IPS-NIHi11 (cell line): Measurements from ENCODE around the gene MTUS2.

Experiments
- DNase-seq: peaks from one replicate; pipeline ENCODE4 v3.0.0; 2012; ENCODE audit warnings: mixed read lengths, low spot score

The MTUS2 gene

DNA sequence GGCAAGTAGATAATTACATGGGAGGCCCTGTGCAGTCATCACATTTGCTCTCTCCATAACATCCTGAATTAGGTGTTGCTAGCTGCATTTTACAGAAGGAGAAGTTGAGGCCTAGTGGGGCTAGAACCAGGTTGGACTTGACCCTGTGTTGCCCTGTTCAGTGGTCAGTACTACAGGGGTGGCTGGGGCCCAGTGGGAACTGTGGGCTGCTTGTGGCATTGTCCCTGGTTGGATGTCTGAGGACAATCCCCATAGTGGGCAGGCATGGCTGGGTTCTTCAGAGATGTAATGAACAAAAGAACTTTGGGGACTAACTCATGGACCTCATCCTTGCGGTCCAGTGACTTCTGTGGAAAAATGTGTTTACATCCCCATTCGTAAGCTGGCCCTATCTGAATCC is 38.9 kb downstream of the MTUS2 start:
- DNase-seq: no peak

DNA sequence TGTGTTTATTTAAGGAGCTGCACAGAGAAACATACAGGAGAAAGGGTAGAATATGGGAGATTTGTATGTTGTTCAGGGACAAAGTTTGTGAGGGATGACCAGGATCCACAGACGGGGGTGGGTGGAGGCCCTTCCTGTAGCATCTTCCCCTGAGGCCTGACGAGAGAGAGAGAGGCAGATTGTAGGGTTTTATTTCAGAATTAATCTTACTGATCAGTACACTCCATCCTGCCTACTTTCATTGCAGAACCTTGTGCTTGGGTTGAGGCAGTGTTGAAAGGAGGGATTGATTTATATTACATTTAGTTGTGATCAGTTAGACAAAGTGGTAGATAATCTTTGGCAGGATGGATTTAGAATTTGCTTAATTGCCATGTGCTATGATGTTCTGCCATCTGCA is 39.6 kb downstream of the MTUS2 start:
- DNase-seq: no peak

DNA sequence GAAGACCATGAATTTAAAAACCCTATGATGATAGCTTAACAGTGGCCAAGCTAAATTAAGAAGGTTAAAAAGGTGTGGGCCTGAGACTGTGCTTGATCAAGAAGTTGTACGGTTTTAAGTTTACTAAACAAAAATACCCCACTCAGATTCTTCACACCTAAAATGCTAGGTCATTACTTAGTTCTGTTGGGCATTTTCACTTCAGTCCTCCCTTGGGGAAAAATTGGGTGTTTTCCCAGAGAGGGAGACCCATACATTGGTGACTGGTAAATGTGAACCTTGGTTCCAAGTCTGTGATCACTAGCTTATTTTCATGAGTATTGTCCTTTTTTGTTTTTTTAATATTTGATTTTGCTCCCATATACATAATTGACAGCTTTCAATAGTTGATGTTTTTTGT is 44.4 kb downstream of the MTUS2 start:
- no peak for DNase-seq

GRCh38 chr13:28865149-28865744 is 45.1 kb downstream of the MTUS2 start:
- no peak for DNase-seq

DNA sequence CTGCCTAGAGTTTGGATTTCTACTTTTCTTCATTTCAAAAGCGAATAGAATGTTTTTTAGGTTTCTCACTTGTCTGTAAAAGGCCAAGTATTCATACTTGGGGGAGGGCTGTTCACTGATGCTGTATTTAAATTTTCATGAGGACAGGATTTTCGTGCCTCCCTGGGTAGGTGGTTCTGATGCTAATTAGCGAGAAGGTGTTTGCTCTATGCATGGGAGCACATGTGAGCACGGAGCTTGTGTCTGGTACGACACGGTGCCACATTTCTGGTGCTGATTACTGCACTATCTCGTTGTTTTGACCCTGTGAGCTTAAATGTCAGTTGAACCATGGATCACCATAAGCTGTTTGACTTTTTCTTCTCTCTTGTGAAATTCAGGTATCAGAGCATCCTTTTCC is 45.8 kb downstream of the MTUS2 start:
- DNase-seq: no peak

- DNase-seq: no peak
These were observed 46.8 kb downstream of the MTUS2 start for GRCh38 chr13:28866932-28867331.

- no peak for DNase-seq
These were observed 47.4 kb downstream of the MTUS2 start for GRCh38 chr13:28867564-28867963.

GRCh38 chr13:28872427-28873176 is 52.5 kb downstream of the MTUS2 start:
- DNase-seq: no peak

- DNase-seq: no peak
These were observed 55.9 kb downstream of the MTUS2 start for GRCh38 chr13:28875846-28876615.

GRCh38 chr13:28877408-28877807 is 57.3 kb downstream of the MTUS2 start:
- DNase-seq: no peak

- DNase-seq: no peak
These were observed 65.0 kb downstream of the MTUS2 start for GRCh38 chr13:28885181-28885580.

GRCh38 chr13:28889086-28889732 is 69.1 kb downstream of the MTUS2 start:
- no peak for DNase-seq

DNA sequence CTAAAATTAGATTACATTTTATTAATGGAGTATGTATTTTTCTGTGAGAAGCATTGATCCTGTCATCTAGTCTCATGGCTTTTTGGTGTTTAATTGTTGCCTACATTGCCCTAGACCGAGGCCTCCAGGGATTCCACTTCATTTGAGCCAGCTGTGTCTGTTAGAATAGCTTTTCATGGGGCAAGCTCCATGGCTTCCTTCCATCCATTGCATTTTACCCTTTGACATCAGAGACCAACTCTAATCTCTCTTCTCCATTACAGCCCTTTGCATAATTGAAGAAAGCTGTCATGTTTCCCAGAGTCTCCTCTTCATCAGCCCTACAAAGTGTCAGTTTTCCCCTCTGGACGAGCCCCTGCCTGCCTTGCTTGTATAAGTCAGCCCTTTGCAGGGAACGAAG is 70.6 kb downstream of the MTUS2 start:
- no peak for DNase-seq

DNA sequence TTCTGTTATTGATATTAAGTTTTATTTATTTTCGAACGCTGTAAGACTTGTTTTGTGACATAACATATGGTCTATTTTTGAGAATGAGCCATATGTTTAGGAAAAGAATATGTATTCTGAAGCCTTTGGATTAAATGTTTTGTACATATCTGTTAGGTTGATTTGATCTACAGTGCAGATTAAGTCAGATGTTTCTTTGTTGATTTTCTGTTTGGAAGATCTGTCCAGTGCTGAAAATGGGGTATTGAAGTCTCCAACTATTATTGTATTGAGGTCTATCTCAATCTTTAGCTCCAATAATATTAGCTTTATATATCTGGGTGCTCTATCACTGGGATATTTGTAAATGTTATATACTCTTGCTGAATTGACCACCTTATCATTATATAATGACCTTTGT is 97.9 kb downstream of the MTUS2 start:
- no peak for DNase-seq

DNA sequence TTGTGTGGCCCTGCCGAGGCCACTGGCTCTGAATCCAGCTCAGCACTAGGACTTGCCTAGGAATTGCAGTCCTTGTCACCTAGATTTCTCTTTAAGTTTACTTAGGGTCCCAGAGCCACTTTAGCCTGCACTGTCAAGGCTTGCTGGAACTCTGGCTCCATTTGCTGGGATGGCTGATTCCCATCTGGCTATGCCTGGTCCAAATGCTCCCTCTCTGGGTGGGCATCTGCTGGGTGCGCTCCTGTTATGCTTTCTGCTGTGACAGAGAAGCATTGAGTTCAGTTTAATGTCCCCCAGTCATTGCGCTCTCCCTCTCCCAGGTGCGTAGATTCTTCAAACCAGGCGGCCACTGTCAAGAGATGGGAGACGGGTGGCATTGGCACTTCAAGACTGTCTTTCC is 102.2 kb downstream of the MTUS2 start:
- no peak for DNase-seq

DNA sequence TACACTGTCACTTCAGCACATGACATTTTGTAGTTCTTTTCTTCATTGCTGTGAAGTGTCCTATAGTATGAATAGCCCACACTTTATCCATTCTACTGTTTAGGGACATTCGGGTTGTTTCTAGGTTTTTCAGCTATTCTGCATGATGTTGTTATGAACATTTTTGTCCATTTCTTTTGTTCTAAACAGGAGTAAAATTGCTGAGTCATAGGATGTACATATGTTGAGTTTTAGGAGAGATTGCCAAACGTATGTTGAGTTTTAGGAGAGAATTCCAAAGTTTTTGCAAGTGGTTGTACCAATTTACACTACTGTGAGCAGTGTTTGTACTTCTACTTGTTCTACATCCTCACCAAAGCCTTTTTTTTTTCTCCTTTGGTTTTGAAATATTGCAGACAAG is 115.0 kb downstream of the MTUS2 start:
- no peak for DNase-seq

DNA sequence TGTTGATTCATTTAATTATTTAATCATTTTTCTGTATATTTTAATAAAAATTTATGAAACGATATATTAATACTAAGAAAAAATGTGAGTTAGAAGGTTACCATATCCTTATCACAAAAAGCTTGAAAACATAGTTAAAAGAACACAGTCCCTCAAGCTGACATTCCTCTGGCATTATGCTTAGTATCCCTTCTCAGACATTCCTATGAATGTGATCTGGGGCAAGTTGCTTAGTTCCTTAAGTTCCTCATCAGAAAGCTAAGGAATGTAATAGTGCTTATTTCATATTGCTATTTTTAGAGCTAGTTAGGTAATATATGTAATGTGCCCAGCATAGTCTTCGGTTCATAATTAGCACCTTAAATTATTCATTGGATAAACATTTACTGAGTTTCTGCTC is 122.8 kb downstream of the MTUS2 start:
- no peak for DNase-seq

- no peak for DNase-seq
These were observed 133.7 kb downstream of the MTUS2 start for GRCh38 chr13:28953714-28954418.

GRCh38 chr13:28954419-28954725 is 134.2 kb downstream of the MTUS2 start:
- DNase-seq: no peak

DNA sequence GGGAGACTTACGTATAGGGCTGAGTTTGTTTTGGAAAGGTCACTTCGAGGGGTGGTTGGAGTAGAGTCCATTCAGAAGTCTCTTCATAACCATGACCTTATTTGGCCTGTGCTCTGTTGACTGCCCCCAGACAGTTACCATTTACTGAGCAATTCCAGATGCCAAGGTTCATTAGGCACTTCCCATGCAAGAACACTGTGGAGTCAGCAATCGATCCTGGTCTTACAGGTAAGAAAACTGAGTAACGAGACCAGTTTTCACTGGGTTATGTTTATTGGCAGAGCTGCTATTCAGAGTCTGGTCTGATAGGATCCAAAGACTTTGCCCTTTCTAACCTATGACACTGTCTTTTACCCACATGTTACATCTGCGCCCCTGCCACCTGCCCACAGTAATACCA is 134.7 kb downstream of the MTUS2 start:
- no peak for DNase-seq

- no peak for DNase-seq
These were observed 135.3 kb downstream of the MTUS2 start for GRCh38 chr13:28955264-28955966.

DNA sequence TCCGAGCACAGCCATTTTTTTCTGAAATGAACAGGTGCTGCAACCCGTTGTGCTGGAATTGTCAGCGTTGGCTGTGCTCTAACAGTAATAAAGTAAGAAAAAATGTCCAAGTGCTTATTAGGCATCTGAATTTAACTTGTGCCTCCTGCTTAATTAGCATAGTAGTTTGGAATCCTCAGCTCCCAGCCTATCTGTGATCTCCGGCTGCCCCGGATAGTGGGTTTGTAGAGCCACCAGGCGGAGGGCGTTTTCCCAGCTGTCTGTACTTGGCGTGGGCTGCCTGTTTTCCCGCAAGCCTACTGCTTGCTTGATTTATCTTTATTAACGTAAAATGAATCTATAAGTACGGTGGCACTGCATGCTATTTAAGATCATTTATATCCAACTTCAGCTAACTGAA is 137.9 kb downstream of the MTUS2 start:
- DNase-seq: no peak
